ENCODE measurements around the gene ATP5ME.

ATP5ME gene

GRCh38 chr4:666822-667544 is 7.1 kb downstream of the ATP5ME start:
- DNase-seq: no peak

- no peak for DNase-seq
These were observed 7.7 kb downstream of the ATP5ME start for GRCh38 chr4:666436-666810.

GRCh38 chr4:665751-666435 is 8.2 kb downstream of the ATP5ME start:
- no peak for DNase-seq

DNA sequence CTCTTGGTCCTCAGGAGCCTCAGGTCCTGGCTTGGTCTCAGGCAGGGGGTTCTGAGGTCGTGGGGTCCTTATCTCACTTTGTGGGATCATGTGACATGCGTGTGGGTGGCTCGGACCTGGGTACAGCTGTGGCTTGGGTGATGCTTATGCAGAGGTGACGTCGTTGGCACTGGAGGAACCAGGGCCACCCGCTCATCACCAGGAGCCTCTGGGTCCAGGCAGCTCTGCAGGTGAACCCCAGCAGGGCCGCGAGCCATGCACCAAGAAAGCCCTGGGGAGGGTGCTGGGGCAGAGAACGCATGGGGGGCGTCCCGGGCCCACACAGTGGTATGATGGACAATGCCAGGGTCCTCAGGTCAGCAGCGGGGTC is 8.7 kb downstream of the ATP5ME start:
- no peak for DNase-seq

DNA sequence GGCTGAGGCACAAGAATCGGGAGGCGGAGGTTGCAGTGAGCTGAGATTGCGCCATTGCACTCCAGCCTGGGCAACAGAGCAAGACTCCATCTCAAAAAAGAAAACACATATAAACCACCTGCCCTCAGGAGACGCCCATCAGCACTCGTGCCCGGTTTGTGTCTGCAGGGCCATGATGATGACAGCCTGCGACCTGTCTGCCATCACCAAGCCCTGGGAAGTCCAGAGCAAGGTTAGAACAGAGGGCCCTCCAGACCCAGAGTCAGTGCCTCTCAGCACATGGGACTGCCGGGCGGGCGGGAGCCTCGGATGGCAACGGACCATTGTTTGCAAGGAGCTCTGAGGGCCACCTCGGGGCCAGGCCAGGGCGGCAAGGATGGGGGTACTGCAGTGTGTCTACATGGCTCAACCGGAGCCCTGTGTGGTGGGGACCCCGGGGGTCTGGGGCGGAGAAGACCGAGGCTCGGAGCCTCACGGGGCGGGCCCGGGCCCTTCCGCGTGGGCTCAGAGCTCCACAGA is 9.3 kb downstream of the ATP5ME start:
- DNase-seq: no peak

DNA sequence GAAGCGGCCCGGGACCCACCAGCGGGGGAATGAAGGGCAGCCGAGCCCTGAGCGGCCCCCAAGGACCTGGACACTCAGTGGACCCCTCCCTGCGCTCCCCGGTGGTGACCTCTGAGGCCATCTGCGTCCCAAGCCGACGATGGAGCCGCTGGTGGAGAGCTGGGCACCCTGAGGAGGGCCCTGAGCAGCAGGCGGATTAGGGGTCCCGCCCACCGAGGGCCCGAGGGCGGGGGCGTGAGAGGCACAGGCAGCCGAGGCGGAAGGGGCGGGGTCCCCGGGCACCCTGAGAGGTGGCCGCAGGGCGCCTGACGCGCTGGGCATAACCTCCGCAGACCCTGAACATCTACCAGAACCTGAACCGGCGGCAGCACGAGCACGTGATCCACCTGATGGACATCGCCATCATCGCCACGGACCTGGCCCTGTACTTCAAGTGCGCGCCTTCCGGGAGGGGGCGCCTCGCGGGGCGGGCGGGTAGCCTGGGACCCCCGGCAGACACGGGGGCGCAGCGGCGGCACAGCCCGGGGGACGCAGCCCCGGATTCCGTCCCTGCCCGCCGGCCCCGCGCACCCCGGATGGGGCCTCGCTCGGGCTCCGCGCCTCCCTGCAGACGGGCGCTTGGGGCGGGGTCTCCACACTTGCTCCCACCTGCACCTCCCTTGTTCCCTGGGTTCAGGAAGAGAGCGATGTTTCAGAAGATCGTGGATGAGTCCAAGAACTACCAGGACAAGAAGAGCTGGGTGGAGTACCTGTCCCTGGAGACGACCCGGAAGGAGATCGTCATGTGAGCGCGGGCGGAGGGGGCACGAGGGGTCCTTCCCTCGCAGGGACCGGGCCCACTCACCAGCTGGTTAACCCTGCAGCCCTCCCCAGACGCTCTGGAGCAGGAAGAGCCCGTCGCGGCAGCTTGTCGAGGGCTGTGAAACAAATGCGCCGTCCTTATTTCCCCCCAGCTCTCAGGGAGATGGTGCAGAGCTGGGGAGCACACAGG is 10.3 kb downstream of the ATP5ME start:
- peak; percentile 65 for DNase-seq

DNA sequence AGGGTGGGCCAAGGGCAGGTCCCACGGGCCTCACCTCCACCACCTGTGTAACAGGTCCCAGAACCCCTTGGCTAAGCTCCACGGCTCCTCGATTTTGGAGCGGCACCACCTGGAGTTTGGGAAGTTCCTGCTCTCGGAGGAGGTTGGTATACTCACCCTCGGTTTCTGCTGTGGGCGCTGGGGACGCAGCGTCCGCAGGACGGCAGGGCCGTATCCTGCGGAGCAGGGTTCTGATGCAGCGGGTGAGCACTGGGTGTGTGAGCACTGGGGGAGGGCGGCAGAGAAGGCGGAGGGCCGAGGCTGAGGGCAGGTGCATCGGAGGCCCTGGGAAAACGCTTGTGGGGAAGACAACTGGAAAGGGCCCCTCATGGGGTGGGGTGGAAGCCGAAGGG is 11.0 kb downstream of the ATP5ME start:
- DNase-seq: no peak

DNA sequence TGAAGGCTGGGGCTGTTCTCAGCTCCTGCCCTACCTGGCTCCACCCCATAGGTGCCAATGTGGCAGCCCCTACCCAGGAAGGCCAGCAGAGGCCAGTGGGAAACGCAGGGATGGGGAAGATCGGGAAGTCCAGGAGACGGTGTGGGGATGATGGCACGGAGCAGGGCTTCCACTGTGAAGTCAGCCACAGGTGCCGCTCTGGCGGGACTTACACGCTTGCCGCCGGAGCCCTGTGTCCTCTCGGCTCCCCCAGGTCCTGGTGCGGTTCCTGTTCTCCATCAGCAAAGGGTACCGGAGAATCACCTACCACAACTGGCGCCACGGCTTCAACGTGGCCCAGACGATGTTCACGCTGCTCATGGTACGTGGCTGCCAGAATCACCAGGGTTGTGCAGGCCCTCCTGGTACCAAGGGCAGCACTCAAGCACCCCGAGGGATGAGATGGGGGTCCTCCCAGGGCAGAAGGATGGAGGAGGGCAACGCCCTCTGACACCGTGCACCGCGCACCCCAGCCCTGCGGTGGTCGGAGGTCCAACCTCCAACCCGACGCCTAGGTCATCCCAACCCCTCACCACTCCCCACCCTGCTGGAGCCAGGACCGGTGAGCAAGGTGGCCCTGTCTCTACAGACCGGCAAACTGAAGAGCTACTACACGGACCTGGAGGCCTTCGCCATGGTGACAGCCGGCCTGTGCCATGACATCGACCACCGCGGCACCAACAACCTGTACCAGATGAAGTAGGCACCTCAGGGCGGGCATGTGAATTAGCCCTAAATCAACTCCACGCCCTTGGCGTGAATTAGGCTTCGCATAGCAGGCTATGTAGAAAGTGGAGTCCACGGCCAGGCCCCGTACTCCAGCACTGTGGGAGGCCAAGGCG is 12.0 kb downstream of the ATP5ME start:
- no peak for DNase-seq

DNA sequence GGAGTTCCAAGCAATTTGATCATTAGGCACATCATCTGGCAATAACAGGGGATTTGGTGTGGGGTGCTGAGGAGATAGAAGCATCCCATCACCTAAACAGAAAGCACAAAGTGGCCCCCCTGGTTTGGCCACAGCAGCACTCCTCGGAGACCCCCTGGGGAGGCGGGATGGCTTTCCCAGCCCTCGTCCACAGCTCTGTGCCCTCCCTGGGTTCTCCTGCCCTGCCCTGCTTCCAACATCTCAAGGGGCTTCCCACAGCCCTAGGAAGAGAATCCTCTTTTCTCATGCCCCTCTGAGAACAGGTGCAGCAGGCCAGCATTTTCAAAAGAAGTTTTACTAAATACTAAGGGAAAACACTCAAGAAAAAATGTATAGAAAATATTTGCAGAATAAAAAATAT is 12.8 kb downstream of the ATP5ME start:
- DNase-seq: no peak

GRCh38 chr4:660401-660800 is 13.7 kb downstream of the ATP5ME start:
- no peak for DNase-seq

- DNase-seq: no peak
These were observed 14.2 kb downstream of the ATP5ME start for GRCh38 chr4:659851-660250.

DNA sequence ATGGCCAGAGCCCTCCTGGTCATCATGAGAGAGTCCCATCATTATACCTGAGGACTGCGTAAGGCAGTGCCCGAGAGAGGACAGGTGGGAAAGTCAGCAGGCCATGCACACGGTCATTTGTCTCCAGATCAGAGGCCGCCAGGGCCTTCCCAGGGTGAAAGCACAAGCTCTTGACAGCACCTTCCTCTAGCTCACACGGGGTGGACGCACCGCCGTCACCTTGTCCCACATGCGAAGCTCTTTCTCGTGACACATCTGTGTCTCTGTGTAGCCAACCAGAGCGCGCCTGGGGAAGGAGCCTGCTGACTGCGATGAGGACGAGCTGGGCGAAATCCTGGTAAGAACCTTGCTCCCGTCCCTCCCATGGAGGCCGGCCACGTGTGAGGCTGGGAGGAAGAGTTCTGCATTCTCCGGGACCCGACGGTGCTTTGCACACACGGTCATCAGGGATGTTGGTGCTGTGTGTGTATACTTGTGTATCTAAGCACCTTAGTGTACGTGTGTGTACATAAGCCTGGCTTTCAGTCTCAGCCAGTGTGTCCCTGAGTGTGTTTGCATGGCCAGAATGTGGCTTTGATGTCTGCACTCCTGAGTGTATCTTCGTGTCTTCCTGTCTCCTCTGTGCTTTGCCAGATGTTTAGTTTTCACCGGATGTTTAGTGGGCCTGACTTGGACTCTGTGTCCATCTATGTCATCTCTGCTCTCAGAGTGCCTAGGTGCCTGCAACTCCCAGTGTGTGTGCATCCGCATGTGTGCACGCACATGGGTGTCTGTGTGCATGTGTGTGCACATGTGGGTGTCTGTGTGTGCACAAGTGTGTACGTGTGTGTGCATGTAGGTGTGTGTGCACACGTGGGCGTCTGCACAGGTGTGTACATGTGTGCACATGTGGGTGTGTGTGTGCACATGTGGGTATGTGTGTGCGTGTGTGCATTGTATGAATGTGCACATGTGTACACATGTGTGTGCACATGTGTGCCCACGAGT is 15.1 kb downstream of the ATP5ME start:
- no peak for DNase-seq

DNA sequence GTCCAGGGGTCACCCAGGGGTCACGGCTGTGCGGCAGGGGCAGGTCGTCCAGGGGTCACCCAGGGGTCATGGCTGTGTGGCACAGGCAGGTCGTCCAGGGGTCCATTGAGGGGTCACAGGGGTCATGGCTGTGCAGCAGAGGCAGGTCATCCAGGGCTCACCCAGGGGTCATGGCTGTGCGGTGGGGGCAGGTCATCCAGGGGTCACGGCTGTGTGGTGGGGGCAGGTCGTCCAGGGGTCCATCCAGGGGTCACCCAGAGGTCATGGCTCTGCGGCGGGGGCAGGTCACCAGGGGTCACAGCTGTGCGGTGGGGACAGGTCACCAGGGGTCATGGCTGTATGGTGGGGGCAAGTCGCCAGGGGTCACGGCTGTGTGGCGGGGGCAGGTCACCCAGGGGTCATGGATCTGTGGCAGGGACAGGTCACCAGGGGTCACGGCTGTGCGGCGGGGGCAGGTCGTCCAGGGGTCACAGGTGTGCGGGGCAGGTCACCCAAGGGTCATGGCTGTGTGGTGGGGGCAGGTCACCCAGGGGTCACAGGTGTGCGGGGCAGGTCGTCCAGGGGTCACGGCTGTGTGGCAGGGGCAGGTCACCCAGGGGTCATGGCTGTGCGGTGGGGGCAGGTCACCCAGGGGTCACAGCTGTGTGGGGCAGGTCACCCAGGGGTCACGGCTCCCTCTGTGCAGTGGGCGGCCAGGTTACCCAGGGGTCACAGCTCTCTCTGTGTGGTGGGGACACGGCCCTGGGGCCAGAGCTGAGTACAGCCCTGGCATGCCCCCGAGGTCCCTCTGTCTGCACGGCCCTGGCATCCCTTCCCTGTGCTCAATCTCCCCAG is 16.0 kb downstream of the ATP5ME start:
- DNase-seq: no peak

DNA sequence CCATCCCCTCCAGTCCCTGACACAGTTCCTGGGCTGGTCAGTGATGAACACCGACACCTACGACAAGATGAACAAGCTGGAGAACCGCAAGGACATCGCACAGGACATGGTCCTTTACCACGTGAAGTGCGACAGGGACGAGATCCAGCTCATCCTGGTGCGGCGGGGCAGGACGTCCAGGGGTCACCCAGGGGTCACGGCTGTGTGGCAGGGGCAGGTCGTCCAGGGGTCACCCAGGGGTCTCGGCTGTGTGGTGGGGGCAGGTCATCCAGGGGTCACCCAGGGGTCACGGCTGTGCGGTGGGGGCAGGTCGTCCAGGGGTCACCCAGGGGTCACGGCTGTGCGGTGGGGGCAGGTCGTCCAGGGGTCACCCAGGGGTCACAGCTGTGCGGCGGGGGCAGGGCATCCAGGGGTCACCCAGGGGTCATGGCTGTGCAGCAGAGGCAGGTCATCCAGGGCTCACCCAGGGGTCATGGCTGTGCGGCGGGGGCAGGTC is 16.7 kb downstream of the ATP5ME start:
- DNase-seq: no peak

DNA sequence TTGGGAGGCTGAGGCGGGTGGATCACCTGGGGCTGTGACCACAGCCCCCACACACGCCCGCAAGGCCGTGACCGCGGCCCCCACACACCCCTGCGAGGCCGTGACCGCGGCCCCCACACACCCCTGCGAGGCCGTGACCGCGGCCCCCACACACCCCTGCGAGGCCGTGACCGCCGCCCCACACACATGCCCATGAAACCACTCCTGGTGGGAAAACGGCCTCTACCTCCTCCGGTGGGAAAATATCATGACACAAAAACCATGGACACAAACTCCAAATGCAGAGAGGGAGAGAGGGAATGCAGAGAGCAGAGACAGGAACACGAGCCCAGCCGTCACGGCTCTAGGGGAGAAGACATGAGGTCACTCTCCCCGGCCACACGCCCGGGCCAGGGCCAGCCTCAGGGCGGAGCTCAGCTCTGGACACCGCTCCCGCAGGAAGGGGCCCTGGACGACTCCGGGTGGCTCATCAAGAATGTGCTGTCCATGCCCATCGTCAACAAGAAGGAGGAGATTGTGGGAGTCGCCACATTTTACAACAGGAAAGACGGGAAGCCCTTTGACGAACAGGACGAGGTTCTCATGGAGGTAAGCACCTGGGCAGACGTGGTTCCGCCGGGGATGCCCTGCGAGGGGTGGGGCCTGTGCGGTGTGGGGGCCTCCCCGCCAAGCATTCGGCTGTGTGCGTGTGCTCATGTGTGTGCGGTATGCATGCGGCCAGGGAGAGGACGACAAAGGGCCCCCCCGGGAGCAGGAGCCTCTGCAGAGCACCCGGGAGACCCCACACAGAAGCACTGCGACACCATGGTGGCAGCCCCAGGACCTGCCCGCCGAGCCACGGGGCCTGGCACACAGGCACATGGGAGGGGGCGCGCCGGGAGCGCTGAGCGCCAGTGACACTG is 17.4 kb downstream of the ATP5ME start:
- DNase-seq: no peak

- no peak for DNase-seq
These were observed 18.5 kb downstream of the ATP5ME start for GRCh38 chr4:655464-656151.

DNA sequence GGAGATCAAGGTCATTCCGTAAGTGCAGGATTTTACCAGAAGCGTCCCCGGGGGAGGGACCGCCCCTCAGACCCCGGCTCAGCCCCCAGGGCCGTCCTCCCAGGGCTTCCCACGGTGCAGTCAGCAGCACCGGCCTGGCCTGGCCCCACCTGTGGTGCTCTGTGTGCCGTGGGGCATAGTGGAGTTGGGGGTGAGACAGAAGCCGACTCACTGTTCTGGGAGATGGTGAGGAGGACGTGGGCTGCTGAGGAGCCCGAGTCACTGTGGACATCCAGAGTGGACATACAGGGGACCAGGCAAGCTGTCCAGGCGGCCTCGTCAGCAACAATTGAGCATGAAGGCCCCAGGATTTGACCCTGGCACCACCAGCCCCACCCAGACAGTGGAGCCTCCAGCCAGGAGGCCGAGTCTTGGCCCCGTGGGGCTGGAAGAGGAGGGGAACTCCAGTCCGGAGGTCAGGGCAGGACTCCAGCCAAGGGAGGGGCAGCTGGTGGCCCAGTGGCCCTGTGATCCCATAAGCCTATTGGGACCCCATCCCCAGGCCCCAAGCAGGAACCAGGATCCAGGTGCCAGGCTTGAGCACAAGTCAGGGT is 19.1 kb downstream of the ATP5ME start:
- DNase-seq: no peak

DNA sequence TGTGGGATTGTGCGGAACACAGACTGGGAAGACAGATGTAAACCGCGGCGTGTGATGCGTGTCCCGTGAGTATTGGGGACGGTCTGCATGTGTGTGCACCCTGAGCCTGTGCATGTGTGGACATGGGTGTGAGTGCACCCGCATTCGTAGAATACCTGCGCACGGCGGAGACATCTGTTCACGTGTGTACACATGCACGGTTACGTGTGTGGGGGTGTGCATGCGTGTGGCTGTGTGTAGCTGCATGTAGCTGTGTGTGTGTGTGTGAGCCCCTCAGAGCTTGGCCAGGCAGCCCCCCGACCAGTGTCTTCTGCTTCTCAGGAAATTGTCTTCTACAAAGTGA is 19.6 kb downstream of the ATP5ME start:
- DNase-seq: no peak
